ENCODE data around the gene KRTAP5-5.
"Not testable (repeated sequence)": the region's sequence is repeated elsewhere in the genome, so short reads cannot be mapped to it uniquely, and the experiment has no call there.

- not testable (repeated sequence) for TF ChIP-seq ZNF274 (IDR thresholded peaks at IDR 0.05; ENCODE audit: borderline replicate concordance, extremely low read depth, low read length); ATF3 (IDR thresholded peaks at IDR 0.05; ENCODE audit: insufficient read depth, low read depth, low read length); CREB1 (IDR thresholded peaks at IDR 0.05); EGR1 (IDR thresholded peaks at IDR 0.05; ENCODE audit: borderline replicate concordance, low read depth, low read length); SP2 (IDR thresholded peaks at IDR 0.05; ENCODE audit: low read length); CTCF (IDR thresholded peaks at IDR 0.05; ENCODE audit: control extremely low read depth in 1 of 3, insufficient read depth in 1 of 3, low read depth in 1 of 3, low read length in 3 of 3); CHD7 (IDR thresholded peaks at IDR 0.05; ENCODE audit: insufficient replicate concordance, low read length); EP300 (IDR thresholded peaks at IDR 0.05; ENCODE audit: borderline replicate concordance in 1 of 2, low read depth in 2 of 2, low read length in 2 of 2); GABPA (IDR thresholded peaks at IDR 0.05; ENCODE audit: borderline replicate concordance, insufficient read depth, low read length); BCL11A (IDR thresholded peaks at IDR 0.05; ENCODE audit: low read depth in 2 of 2, low read length in 2 of 2); POLR2A (IDR thresholded peaks at IDR 0.05; ENCODE audit: control extremely low read depth in 1 of 2, low read depth in 2 of 2, low read length in 2 of 2); CEBPB (IDR thresholded peaks at IDR 0.05; ENCODE audit: low read depth, low read length); BACH1 (IDR thresholded peaks at IDR 0.05; ENCODE audit: low read length); YY1 (IDR thresholded peaks at IDR 0.05; ENCODE audit: low read depth, low read length)
These were observed 32.1 kb downstream of the KRTAP5-5 start for GRCh38 chr11:1661454-1662269.
